Measurements from ENCODE around the gene LRRN4CL.
"Not testable (repeated sequence)": the region's sequence is repeated elsewhere in the genome, so short reads cannot be mapped to it uniquely, and the experiment has no call there.

LRRN4CL gene

DNA sequence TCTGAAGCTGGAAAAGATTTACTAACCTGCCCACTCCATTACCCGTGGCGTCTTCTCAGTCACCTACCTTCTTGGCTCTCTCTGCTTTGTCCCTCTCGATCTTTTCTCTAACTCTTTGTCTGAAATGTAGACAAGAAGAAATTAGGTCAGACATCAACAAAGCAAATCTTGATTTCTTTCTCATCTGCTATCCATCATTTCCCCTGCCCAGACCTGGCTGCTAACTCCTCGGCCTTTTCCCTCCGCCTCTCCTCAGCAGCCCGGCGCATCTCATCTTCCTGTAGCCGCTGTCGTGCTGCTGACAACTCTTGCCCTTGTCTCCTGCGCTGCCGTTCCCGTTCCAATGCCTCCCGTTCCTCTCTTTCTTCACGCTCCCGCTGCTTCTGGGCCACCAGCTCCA lies 11.6 kb downstream of the LRRN4CL start:
- in situ Hi-C loops (cut with MboI; ENCODE audit: low sequenced_read_pairs) = no loop called here

- in situ Hi-C loops (cut with MboI; ENCODE audit: low sequenced_read_pairs) = no loop called here
Measured at GRCh38 chr11:62677156-62677555, 12.2 kb downstream of the LRRN4CL start.

GRCh38 chr11:62676698-62677097 lies 12.6 kb downstream of the LRRN4CL start:
- in situ Hi-C loops (cut with MboI; ENCODE audit: low sequenced_read_pairs) = no loop called here

GRCh38 chr11:62675415-62675814 lies 13.9 kb downstream of the LRRN4CL start:
- in situ Hi-C loops (cut with MboI; ENCODE audit: low sequenced_read_pairs) = not testable (repeated sequence)

GRCh38 chr11:62673196-62673525 lies 16.2 kb downstream of the LRRN4CL start:
- in situ Hi-C loops (cut with MboI; ENCODE audit: low sequenced_read_pairs) = no loop called here

DNA sequence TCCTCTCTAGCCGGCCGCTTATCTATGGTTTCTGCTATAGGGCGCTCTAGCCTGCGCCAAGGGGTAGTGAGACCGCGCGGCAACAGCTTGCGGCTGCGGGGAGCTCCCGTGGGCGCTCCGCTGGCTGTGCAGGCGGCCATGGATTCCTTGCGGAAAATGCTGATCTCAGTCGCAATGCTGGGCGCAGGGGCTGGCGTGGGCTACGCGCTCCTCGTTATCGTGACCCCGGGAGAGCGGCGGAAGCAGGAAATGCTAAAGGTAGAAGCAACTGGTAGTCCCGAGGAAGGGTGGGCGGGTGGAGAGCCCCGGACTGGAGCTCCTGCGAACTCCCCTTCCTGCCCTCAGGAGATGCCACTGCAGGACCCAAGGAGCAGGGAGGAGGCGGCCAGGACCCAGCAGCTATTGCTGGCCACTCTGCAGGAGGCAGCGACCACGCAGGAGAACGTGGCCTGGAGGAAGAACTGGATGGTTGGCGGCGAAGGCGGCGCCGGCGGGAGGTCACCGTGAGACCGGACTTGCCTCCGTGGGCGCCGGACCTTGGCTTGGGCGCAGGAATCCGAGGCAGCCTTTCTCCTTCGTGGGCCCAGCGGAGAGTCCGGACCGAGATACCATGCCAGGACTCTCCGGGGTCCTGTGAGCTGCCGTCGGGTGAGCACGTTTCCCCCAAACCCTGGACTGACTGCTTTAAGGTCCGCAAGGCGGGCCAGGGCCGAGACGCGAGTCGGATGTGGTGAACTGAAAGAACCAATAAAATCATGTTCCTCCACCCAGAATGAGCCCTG lies 17.5 kb downstream of the LRRN4CL start, which contains the start of the genes LBHD1 and UQCC3:
LBHD1 (minus strand) TSS at position 660 of the 782 bp plus-strand sequence. CDS start 2,236 bp downstream, outside the sequence.
UQCC3 (plus strand) TSS at position 66 of the 782 bp plus-strand sequence; CDS start at position 139, 73 bp downstream.
- in situ Hi-C loops (cut with MboI; ENCODE audit: low sequenced_read_pairs) = no loop called here

DNA sequence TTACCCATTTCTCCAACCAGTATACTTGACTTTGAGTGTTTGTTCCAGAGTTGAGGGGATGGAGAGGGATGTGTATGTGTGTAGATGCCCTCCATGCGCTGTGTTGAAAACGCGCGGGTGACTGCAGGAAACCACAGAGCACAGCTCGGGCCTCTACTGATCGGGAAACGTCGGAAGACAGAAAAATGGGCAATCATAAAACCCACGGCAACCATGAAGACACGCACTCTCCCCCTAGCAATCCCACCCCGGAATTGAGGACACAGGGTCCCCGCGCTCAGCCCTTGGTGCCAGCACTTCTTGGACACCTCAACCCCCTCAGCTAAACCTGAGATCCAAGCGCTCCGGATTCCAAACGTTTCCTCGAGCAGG lies 18.1 kb downstream of the LRRN4CL start:
- in situ Hi-C loops (cut with MboI; ENCODE audit: low sequenced_read_pairs) = no loop called here

- in situ Hi-C loops (cut with MboI; ENCODE audit: low sequenced_read_pairs) = no loop called here
Measured at GRCh38 chr11:62669420-62670161, 19.7 kb downstream of the LRRN4CL start.

GRCh38 chr11:62667460-62667859 lies 21.9 kb downstream of the LRRN4CL start:
- in situ Hi-C loops (cut with MboI; ENCODE audit: low sequenced_read_pairs) = no loop called here

GRCh38 chr11:62666259-62666926 lies 22.9 kb downstream of the LRRN4CL start:
- in situ Hi-C loops (cut with MboI; ENCODE audit: low sequenced_read_pairs) = no loop called here

DNA sequence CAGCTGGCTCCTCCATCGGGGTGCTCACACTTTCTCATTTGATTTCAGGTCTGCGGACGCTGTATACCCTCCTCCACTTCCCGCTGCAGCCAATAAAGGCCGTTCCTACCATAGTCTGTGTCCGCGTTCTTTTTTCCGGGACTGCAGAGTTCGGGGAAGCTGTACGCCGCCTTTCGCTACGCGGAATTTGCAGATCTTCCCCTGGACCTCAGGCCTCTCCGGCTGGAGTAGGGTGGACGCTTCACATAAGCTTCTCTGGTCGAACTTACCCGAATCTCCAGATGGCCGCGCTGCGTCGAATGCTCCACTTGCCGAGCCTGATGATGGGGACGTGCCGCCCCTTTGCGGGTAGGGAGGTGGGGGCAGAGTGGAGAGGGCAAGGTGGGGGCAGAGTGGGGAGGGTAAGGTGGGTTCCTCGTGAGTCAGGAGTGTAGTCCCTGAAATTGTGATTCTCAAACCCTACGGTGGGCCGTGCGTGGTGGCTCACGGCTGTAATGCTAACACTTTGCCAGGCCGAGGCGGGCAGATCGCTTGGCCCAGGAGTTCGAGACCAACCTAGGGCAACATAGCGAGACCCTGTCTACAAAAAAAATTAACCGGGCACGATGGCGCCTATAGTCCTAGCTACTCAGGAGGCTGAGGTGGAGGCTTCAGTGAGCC lies 23.6 kb downstream of the LRRN4CL start:
- in situ Hi-C loops (cut with MboI; ENCODE audit: low sequenced_read_pairs) = no loop called here

DNA sequence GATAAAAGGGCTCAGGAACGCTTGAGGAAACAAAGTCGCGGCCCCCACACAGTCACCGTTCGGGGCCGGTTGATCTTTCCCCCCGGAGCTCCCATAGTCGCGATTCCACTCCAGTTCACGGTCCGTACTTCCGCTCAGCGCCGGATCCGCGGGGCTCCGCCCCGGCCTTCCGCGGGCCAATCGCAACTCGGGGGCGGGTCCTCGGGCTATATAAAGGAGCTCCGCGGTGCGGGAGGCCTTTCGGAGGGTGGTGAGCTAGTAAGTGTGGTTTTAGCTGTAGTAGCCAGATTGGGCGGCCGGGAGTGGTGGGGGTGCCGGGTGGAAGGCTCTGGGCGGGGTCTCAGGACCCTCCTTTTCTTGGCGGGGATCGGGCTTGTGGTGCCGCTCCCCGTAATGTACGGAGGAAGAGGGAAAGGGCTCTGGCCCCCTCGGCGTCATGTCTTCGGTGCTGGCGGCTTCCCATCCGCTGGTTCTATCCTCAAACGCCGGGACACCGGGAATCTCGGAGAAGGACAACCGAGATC lies 24.2 kb downstream of the LRRN4CL start, which contains the start of the genes C11orf98 and CSKMT:
C11orf98 (minus strand) TSS at position 136 of the 524 bp plus-strand sequence; CDS start at position 95, 41 bp downstream.
CSKMT (plus strand) TSS at position 238 of the 524 bp plus-strand sequence. CDS start 568 bp downstream, outside the sequence.
- in situ Hi-C loops (cut with MboI; ENCODE audit: low sequenced_read_pairs) = no loop called here

DNA sequence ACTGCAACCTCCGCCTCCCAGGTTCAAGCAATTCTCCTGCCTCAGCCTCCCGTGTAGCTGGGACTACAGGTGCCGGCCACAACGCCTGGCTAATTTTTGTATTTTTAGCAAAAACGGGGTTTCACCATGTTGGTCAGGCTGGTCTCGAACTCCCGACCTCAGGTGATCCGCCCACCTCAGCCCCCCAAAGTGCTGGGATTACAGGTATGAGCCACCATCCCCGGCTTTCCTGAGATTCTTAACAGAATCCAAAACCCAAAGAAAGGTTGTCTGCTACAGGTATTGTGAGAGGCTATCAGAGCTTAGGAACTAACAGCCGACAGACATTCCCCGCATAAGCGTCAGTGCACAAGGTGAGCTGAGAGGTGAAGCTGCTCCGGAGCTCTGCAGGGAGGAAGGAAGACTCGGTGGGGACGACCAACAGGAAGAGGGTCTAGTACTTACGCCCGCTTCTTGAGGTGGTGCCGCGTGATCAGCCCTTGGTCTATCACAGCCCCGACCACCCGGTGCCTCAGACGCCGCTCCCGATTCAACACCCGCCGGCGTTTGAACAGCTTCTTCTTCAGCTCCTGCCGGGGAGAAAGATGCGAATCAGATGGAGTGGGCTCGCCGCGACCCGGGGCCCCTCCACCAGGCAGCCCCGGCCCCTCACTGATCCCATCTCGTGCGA lies 24.8 kb downstream of the LRRN4CL start:
- in situ Hi-C loops (cut with MboI; ENCODE audit: low sequenced_read_pairs) = no loop called here

- in situ Hi-C loops (cut with MboI; ENCODE audit: low sequenced_read_pairs) = no loop called here
Measured at GRCh38 chr11:62656796-62657429, 32.4 kb downstream of the LRRN4CL start.

GRCh38 chr11:62654297-62654696 lies 35.0 kb downstream of the LRRN4CL start:
- in situ Hi-C loops (cut with MboI; ENCODE audit: low sequenced_read_pairs) = no loop called here

- in situ Hi-C loops (cut with MboI; ENCODE audit: low sequenced_read_pairs) = no loop called here
Measured at GRCh38 chr11:62652161-62653006, 36.9 kb downstream of the LRRN4CL start.

DNA sequence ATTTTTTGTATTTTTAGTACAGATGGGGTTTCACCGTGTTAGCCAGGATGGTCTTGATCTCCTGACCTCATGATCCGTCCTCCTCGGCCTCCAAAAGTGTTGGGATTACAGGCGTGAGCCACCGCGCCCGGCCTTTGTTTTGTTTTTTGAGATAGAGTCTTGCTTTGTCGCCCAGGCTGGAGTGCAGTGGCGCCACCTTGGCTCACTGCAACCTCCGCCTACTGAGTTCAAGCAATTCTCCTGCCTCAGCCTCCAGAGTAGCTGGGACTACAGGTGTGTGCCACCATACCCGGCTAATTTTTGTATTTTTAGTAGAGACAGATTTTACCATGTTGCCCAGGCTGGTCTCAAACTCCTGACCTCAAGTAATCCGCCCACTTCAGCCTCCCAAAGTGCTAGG lies 39.0 kb downstream of the LRRN4CL start:
- in situ Hi-C loops (cut with MboI; ENCODE audit: low sequenced_read_pairs) = not testable (repeated sequence)

DNA sequence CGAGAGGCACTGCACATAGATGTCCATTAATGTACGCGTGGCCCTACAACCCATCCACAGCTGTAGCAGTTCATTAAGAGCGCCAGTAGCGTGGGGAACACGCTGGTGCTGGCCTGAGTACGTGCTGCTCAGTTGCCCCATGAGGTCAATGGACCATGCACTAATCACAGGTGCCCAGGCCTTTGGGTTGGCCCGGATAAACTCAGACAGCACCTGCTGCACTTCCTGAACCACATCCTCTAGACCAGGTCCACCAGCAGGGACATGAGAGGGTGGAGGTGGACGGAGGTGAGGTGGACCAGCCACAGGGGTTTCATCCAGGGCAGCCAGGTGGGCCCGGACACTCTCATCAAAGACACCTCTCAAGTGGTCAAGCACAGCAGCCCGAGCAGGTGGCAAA lies 39.8 kb downstream of the LRRN4CL start:
- in situ Hi-C loops (cut with MboI; ENCODE audit: low sequenced_read_pairs) = no loop called here

DNA sequence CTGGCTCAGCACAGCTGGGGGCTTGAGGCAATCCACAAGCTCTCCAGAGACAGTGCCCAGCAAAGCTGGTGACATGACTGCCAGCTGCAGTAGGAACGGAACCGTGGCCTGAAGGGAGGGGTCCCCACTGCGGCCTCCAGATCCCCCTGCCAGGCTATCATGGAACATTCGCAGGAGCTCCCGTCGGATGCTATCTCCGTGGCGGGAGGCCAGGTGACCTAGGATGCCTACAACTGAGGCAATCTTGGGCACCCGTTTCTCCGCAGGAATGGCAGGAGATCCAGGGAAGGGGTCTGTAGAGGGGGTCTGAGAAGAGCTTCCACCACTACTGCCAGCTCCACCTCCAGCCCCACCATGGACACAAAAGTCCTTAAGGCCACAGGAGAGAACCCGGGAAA lies 40.4 kb downstream of the LRRN4CL start:
- in situ Hi-C loops (cut with MboI; ENCODE audit: low sequenced_read_pairs) = no loop called here
